ENCODE results near the gene SERPINA12.
"Not testable (repeated sequence)": the region's sequence is repeated elsewhere in the genome, so short reads cannot be mapped to it uniquely, and the experiment has no call there.

The SERPINA12 gene

DNA sequence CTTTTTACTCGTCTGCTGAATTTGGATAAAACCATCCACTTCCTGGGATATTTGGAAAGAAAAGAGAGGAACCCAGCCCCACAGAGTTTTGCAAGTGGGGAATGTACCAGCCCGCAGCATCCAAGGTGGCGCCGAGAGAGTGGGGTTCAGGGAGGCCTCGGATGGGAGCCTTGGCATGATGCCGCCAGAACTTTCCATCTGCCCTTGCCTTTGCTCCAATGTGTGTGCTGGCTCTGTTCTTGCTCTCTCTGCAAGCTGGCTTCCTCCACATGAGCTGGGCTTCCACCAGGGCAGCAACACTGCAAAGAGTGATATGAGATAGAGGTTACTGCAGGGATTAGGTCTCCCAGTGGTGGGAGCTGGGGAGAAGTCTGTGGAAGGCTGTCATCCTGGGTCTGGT lies 6.6 kb upstream of the SERPINA12 start:
- H3K9me3 ChIP-seq (ENCODE audit: control insufficient read depth in 2 of 2, low read length in 2 of 2), result no peaks in the 10 kb centered on the region
- no peak overlapping the region for H3K9ac ChIP-seq (ENCODE audit: low read length in 2 of 2)
- H3K4me1 ChIP-seq (ENCODE audit: control insufficient read depth, insufficient read depth, low read length), result no peaks in the 10 kb centered on the region
- H3K27ac ChIP-seq (ENCODE audit: low read length), result no peak overlapping the region
- H3K4me3 ChIP-seq (ENCODE audit: low read length in 2 of 2), result no peak overlapping the region
- H3K36me3 ChIP-seq (ENCODE audit: control insufficient read depth in 2 of 2, insufficient read depth in 2 of 2, low read length in 2 of 2), result no peaks in the 10 kb centered on the region
- peaks cover 0 to 5% of the 10 kb centered on the region in 2 donors for H3K27me3 ChIP-seq (ENCODE audit: control insufficient read depth in 1 of 2, insufficient read depth in 2 of 2, low read length in 2 of 2)

DNA sequence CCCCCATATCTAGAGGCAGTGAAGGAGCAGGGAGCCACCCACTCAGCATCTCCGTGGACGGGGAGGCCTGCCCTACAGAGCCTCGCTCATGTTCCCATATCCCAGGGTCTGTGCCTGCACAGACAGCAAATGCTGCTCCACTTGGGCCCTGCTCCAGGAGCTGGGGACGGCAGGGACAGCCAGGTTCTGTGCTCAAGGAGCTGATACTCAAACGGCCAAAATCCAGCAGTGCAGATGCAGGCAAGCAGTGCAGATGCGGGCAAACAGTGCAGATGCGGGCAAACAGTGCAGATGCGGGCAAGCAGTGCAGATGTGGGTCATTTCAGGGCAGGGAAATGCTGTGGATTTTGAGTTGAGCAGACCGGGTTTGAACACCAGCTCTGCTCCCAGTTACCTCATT lies 6.2 kb upstream of the SERPINA12 start:
- H3K4me3 ChIP-seq (ENCODE audit: low read length in 2 of 2), result no peak overlapping the region
- no peaks in the 10 kb centered on the region for H3K36me3 ChIP-seq (ENCODE audit: control insufficient read depth in 2 of 2, insufficient read depth in 2 of 2, low read length in 2 of 2)
- H3K27ac ChIP-seq (ENCODE audit: low read length), result no peak overlapping the region
- no peaks in the 10 kb centered on the region for H3K9me3 ChIP-seq (ENCODE audit: control insufficient read depth in 2 of 2, low read length in 2 of 2)
- H3K4me1 ChIP-seq (ENCODE audit: control insufficient read depth, insufficient read depth, low read length), result no peaks in the 10 kb centered on the region
- no peak overlapping the region for H3K9ac ChIP-seq (ENCODE audit: low read length in 2 of 2)
- H3K27me3 ChIP-seq (ENCODE audit: control insufficient read depth in 1 of 2, insufficient read depth in 2 of 2, low read length in 2 of 2), result peaks cover 0 to 5% of the 10 kb centered on the region in 2 donors

DNA sequence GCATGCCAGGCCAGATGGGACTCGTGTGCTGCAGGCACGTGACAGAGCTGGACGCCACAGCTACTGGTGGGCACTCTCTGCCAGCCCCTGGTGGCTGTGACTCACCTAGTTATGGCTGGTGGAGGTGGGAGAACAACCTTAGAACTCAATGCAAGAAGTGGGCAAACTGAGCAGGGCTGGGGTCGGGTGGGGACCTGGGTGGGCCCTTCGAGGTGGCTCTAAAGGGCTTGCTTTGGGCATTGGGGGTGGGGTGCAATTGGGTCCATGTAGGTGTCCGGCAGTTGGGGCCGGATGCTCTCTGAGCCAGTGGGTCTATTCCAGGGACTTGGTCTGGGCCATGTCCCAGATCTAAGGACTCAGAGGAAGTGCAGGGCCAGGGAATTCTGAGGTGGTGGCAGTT lies 5.1 kb upstream of the SERPINA12 start:
- no peaks in the 10 kb centered on the region for H3K4me1 ChIP-seq (ENCODE audit: control insufficient read depth, insufficient read depth, low read length)
- H3K4me3 ChIP-seq (ENCODE audit: low read length in 2 of 2), result no peak overlapping the region
- H3K36me3 ChIP-seq (ENCODE audit: control insufficient read depth in 2 of 2, insufficient read depth in 2 of 2, low read length in 2 of 2), result no peaks in the 10 kb centered on the region
- peaks cover 0 to 5% of the 10 kb centered on the region in 2 donors for H3K27me3 ChIP-seq (ENCODE audit: control insufficient read depth in 1 of 2, insufficient read depth in 2 of 2, low read length in 2 of 2)
- no peaks in the 10 kb centered on the region for H3K9me3 ChIP-seq (ENCODE audit: control insufficient read depth in 2 of 2, low read length in 2 of 2)
- no peak overlapping the region for H3K27ac ChIP-seq (ENCODE audit: low read length)
- H3K9ac ChIP-seq (ENCODE audit: low read length in 2 of 2), result no peak overlapping the region

DNA sequence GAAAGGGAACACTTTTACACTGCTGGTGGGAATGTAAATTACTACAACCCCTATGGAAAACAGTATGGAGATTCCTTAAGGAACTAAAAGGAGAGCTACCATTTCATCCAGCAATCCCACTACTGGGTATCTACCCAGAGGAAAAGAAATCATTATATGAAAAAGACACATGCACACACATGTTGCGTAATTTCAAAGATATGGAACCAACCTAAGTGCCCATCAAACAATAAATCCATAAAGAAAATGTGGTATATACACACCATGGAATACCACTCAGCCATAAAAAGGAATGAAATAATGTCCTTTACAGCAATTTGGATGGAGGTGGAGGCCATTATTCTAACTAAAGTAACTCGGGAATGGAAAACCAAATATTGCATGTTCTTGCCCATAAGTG lies 1.2 kb upstream of the SERPINA12 start:
- not testable (repeated sequence) for H3K36me3 ChIP-seq (ENCODE audit: control insufficient read depth in 2 of 2, insufficient read depth in 2 of 2, low read length in 2 of 2); H3K27ac ChIP-seq (ENCODE audit: low read length); H3K4me1 ChIP-seq (ENCODE audit: control insufficient read depth, insufficient read depth, low read length); H3K4me3 ChIP-seq (ENCODE audit: low read length in 2 of 2); H3K9me3 ChIP-seq (ENCODE audit: control insufficient read depth in 2 of 2, low read length in 2 of 2); H3K9ac ChIP-seq (ENCODE audit: low read length in 2 of 2); H3K27me3 ChIP-seq (ENCODE audit: control insufficient read depth in 1 of 2, insufficient read depth in 2 of 2, low read length in 2 of 2)

DNA sequence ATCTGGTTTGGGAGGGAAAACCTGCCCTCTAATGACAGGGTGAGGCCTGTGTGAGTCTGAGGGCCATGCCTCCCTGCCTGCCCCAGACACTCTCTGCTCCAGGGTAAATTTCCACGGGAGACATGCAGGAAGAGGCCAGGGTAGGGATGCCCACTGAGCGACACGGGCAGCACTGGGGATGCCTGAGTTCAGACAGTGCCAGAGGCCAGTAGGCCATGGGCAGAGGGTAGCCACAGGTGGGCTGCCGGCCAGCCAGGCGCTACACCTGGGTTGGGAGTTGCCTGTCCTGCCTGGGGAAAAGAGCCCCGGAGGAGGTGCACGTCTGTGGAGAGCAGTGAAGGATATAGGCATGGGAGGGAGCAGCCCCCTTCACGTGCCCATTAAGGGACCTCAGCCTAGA lies 3.6 kb downstream of the SERPINA12 start:
- Histone ChIP-seq H3K36me3 (ENCODE audit: control insufficient read depth in 2 of 2, insufficient read depth in 2 of 2, low read length in 2 of 2) (no peaks in the 10 kb centered on the region), H3K9me3 (ENCODE audit: control insufficient read depth in 2 of 2, low read length in 2 of 2) (no peaks in the 10 kb centered on the region), H3K27me3 (ENCODE audit: control insufficient read depth in 1 of 2, insufficient read depth in 2 of 2, low read length in 2 of 2) (peaks cover 5 to 10% of the 10 kb centered on the region in 2 donors), H3K4me1 (ENCODE audit: control insufficient read depth, insufficient read depth, low read length) (no peaks in the 10 kb centered on the region), H3K9ac (ENCODE audit: low read length in 2 of 2) (no peak overlapping the region), H3K4me3 (ENCODE audit: low read length in 2 of 2) (no peak overlapping the region), H3K27ac (ENCODE audit: low read length) (no peak overlapping the region)

DNA sequence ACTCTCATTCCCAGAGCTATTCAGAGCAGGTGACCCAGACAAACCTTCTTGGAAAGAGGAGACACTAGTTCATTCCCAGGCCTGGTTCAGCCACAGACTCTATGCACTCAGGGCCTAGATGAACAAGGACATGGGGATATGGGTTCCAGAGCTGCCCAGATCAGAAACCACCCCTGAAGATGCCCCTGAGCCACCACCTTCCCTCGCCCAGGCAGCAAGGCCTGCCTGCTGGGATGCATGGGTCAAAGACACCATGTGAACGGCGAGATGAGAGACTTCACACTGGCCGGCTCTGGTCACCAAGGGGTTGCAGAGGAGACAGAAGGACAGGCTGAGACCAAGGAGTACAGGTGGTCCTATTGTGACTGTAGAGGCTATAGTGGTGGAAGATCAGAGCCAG lies 4.1 kb downstream of the SERPINA12 start:
- Histone ChIP-seq H3K27me3 (ENCODE audit: control insufficient read depth in 1 of 2, insufficient read depth in 2 of 2, low read length in 2 of 2) (peaks cover 5 to 10% of the 10 kb centered on the region in 2 donors), H3K9ac (ENCODE audit: low read length in 2 of 2) (no peak overlapping the region), H3K9me3 (ENCODE audit: control insufficient read depth in 2 of 2, low read length in 2 of 2) (no peaks in the 10 kb centered on the region), H3K27ac (ENCODE audit: low read length) (no peak overlapping the region), H3K4me3 (ENCODE audit: low read length in 2 of 2) (no peak overlapping the region), H3K4me1 (ENCODE audit: control insufficient read depth, insufficient read depth, low read length) (no peaks in the 10 kb centered on the region), H3K36me3 (ENCODE audit: control insufficient read depth in 2 of 2, insufficient read depth in 2 of 2, low read length in 2 of 2) (no peaks in the 10 kb centered on the region)

DNA sequence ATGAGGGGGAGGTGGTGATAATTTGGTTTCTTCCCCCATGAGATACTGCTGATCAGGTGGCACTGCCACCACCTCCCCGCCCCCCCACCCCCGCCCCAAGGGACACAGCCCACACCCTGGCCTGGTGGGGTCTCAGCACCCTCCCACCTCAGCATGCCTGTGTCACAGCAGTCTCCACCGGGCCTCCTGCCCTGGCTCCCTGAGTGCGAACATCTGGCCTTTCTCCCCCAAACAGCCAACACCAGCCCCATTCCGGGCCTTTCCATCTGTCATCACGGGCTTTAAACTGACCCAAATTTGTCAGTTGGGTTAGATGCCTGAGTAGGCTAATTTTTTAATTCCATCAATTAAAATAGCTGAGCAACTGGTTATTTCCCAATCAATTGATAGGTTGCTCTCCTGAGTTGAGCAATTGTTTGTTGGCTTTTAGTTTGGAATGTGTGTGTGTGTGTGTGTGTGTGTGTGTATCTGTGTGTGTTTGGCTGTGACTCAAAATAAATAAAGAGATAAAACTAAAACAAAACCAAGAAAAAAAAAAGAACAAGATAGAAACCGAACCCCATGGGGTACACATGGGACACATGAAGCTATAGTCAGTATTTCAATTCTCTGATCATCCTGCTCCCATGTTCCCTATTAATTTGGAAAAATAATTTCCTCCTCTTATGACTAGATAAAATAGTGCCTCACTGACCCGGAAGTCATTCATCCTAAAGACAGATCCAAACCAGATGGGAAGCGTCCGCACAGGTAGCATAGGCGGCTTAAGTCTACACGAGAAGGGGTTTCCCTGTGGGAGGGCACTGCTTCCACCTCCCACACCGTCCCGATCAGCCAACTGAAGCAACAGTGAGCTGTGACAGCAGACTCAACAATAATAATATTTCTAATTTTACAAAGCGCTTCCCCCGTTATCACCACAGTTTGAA lies 7.4 kb downstream of the SERPINA12 start:
- no peaks in the 10 kb centered on the region for H3K36me3 ChIP-seq (ENCODE audit: control insufficient read depth in 2 of 2, insufficient read depth in 2 of 2, low read length in 2 of 2)
- H3K9me3 ChIP-seq (ENCODE audit: control insufficient read depth in 2 of 2, low read length in 2 of 2), result no peaks in the 10 kb centered on the region
- no peak overlapping the region for H3K27ac ChIP-seq (ENCODE audit: low read length)
- H3K4me3 ChIP-seq (ENCODE audit: low read length in 2 of 2), result no peak overlapping the region
- peaks cover 2 to 10% of the 10 kb centered on the region in 2 donors for H3K27me3 ChIP-seq (ENCODE audit: control insufficient read depth in 1 of 2, insufficient read depth in 2 of 2, low read length in 2 of 2)
- no peaks in the 10 kb centered on the region for H3K4me1 ChIP-seq (ENCODE audit: control insufficient read depth, insufficient read depth, low read length)
- no peak overlapping the region for H3K9ac ChIP-seq (ENCODE audit: low read length in 2 of 2)

DNA sequence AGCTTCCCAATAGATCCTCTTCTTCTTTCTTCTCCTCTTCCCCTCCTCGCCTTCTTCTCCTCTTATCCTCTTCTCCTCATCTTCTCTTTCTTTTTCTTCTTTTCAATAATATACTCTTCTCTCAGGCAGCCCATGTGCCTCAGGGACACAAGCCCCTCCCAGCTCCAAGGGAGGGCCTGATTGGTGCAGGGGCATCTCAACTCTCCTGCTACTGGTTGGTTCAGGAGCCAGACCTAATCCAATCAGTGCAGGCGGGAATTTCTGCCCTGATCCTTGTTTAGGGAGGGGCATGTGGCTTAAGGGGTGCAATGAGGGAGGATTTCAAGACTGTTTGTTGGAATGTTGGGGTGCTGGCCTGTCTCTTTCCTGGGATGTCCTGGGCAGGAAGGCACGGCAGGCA lies 9.0 kb downstream of the SERPINA12 start:
- no peak overlapping the region for H3K4me3 ChIP-seq (ENCODE audit: low read length in 2 of 2)
- no peaks in the 10 kb centered on the region for H3K4me1 ChIP-seq (ENCODE audit: control insufficient read depth, insufficient read depth, low read length)
- peaks cover 2 to 8% of the 10 kb centered on the region in 2 donors for H3K27me3 ChIP-seq (ENCODE audit: control insufficient read depth in 1 of 2, insufficient read depth in 2 of 2, low read length in 2 of 2)
- no peak overlapping the region for H3K9ac ChIP-seq (ENCODE audit: low read length in 2 of 2)
- H3K27ac ChIP-seq (ENCODE audit: low read length), result no peak overlapping the region
- no peaks in the 10 kb centered on the region for H3K36me3 ChIP-seq (ENCODE audit: control insufficient read depth in 2 of 2, insufficient read depth in 2 of 2, low read length in 2 of 2)
- H3K9me3 ChIP-seq (ENCODE audit: control insufficient read depth in 2 of 2, low read length in 2 of 2), result no peaks in the 10 kb centered on the region

DNA sequence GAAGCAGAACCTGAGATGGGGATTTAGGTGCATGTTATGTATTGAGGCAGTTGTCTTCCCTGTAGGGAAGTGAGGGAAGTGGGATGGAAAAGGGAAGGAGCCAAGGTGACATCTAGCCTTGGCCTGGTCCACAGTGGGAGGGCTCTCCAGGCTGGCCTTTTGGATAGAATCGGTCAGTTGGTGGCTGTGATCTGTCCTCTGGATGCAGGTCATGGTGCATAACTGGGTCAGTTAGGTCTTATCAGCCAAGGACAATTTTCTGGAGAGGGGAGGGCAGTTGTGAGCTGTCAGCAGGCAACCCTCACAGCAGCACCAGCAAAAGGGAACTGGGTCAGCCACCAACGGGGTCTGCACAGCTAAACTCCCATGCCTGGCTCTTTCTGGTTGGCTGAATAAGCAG lies 9.6 kb downstream of the SERPINA12 start:
- Histone ChIP-seq H3K27ac (ENCODE audit: low read length) (no peak overlapping the region), H3K4me3 (ENCODE audit: low read length in 2 of 2) (no peak overlapping the region), H3K27me3 (ENCODE audit: control insufficient read depth in 1 of 2, insufficient read depth in 2 of 2, low read length in 2 of 2) (peaks cover 2 to 8% of the 10 kb centered on the region in 2 donors), H3K9ac (ENCODE audit: low read length in 2 of 2) (no peak overlapping the region), H3K36me3 (ENCODE audit: control insufficient read depth in 2 of 2, insufficient read depth in 2 of 2, low read length in 2 of 2) (no peaks in the 10 kb centered on the region), H3K9me3 (ENCODE audit: control insufficient read depth in 2 of 2, low read length in 2 of 2) (no peaks in the 10 kb centered on the region), H3K4me1 (ENCODE audit: control insufficient read depth, insufficient read depth, low read length) (no peaks in the 10 kb centered on the region)

DNA sequence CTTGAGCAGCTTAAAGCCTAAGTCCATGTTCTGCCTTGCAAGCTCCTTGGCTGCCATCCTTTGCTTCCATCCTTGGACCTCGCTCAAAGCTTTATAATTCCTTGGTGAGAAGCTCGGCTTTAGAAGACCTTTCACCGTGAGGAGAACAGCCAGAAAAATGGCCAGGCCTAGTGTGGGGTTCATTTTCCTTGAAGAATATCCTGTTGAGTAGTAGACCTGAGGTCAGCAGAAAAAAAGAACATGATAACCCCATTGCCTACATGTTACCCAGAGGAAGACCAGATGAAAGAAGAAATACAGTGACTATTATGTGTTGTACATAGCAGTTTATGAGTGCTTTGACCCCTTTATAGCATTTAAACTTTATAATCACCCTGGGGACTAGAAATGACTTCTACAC lies 11.1 kb downstream of the SERPINA12 start:
- Histone ChIP-seq H3K4me3 (ENCODE audit: low read length in 2 of 2) (no peak overlapping the region), H3K9ac (ENCODE audit: low read length in 2 of 2) (no peak overlapping the region), H3K27ac (ENCODE audit: low read length) (no peak overlapping the region), H3K27me3 (ENCODE audit: control insufficient read depth in 1 of 2, insufficient read depth in 2 of 2, low read length in 2 of 2) (peaks cover under 1 to 2% of the 10 kb centered on the region in 2 donors), H3K36me3 (ENCODE audit: control insufficient read depth in 2 of 2, insufficient read depth in 2 of 2, low read length in 2 of 2) (no peaks in the 10 kb centered on the region), H3K9me3 (ENCODE audit: control insufficient read depth in 2 of 2, low read length in 2 of 2) (no peaks in the 10 kb centered on the region), H3K4me1 (ENCODE audit: control insufficient read depth, insufficient read depth, low read length) (no peaks in the 10 kb centered on the region)

DNA sequence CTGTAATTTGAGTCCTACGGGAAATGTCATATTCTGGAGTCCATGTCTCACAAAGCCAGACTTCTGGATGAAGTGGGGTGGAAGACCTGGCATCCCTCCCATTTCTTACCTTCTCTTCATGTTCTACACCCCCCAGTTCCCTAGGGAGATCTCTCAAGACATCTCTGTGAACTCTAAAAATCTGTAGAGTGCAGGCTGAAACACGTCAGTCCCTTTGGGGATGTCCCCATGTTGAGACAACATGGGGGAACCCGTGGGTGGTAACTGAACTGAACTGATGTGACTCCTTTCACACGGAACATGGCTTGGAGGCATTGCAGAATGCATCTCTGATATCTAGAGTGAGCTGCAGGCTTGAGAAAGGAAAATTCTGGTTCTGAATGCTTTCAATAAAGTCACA lies 15.2 kb downstream of the SERPINA12 start:
- Histone ChIP-seq H3K36me3 (ENCODE audit: control insufficient read depth in 2 of 2, insufficient read depth in 2 of 2, low read length in 2 of 2) (no peaks in the 10 kb centered on the region), H3K4me1 (ENCODE audit: control insufficient read depth, insufficient read depth, low read length) (no peaks in the 10 kb centered on the region), H3K27me3 (ENCODE audit: control insufficient read depth in 1 of 2, insufficient read depth in 2 of 2, low read length in 2 of 2) (peaks cover 0 to 2% of the 10 kb centered on the region in 2 donors), H3K4me3 (ENCODE audit: low read length in 2 of 2) (no peak overlapping the region), H3K9me3 (ENCODE audit: control insufficient read depth in 2 of 2, low read length in 2 of 2) (no peaks in the 10 kb centered on the region), H3K27ac (ENCODE audit: low read length) (no peak overlapping the region), H3K9ac (ENCODE audit: low read length in 2 of 2) (no peak overlapping the region)
